T-helper 1 cell treated with Interleukin-12 subunit alpha and Interleukin-12 subunit beta and Interleukin-4 antibody, amounts not matched to agents 30 μg/mL and 1 μg/mL, for 36 hours (primary cell): ENCODE data around the gene ADI1.
"Not testable (repeated sequence)": the region's sequence is repeated elsewhere in the genome, so short reads cannot be mapped to it uniquely, and the experiment has no call there.

Experiments
- H3K27ac Mint-ChIP-seq: one replicate; pipeline ENCODE4 v1.8.0; 2021; ENCODE audit warnings: mild to moderate bottlenecking, mixed read lengths
- H3K27me3 Mint-ChIP-seq: one replicate; pipeline ENCODE4 v1.8.0; 2021; ENCODE audit warnings: low read depth, mixed read lengths
- H3K36me3 Mint-ChIP-seq: one replicate; pipeline ENCODE4 v1.8.0; 2021; ENCODE audit warnings: low read depth, mixed read lengths
- H3K4me1 Mint-ChIP-seq: one replicate; pipeline ENCODE4 v1.8.0; 2021; ENCODE audit warnings: low read depth, mixed read lengths
- H3K4me3 Mint-ChIP-seq: one replicate; pipeline ENCODE4 v1.8.0; 2021; ENCODE audit warnings: mild to moderate bottlenecking, moderate library complexity, mixed read lengths
- H3K9me3 Mint-ChIP-seq: one replicate; pipeline ENCODE4 v1.8.0; 2021; ENCODE audit warnings: mixed read lengths

Gene ADI1

GRCh38 chr2:3450385-3451010, 68.8 kb downstream of the ADI1 start:
- no peaks in the 10 kb centered on the region for H3K27me3 Mint-ChIP-seq
- no peaks in the 10 kb centered on the region for H3K4me1 Mint-ChIP-seq
- no peaks in the 10 kb centered on the region for H3K9me3 Mint-ChIP-seq
- no peak overlapping the region for H3K27ac Mint-ChIP-seq
- no peak overlapping the region for H3K4me3 Mint-ChIP-seq
- peaks cover 4% of the 10 kb centered on the region for H3K36me3 Mint-ChIP-seq

GRCh38 chr2:3449936-3450335, 69.4 kb downstream of the ADI1 start:
- H3K27me3 Mint-ChIP-seq: no peaks in the 10 kb centered on the region
- H3K36me3 Mint-ChIP-seq: peaks cover 4% of the 10 kb centered on the region
- H3K27ac Mint-ChIP-seq: no peak overlapping the region
- no peaks in the 10 kb centered on the region for H3K4me1 Mint-ChIP-seq
- no peak overlapping the region for H3K4me3 Mint-ChIP-seq
- no peaks in the 10 kb centered on the region for H3K9me3 Mint-ChIP-seq

GRCh38 chr2:3449086-3449485, 70.2 kb downstream of the ADI1 start:
- Mint-ChIP-seq H3K4me3 (no peak overlapping the region), H3K27me3 (no peaks in the 10 kb centered on the region), H3K9me3 (no peaks in the 10 kb centered on the region), H3K36me3 (peaks cover 4% of the 10 kb centered on the region), H3K27ac (no peak overlapping the region), H3K4me1 (no peaks in the 10 kb centered on the region)

- H3K27me3 Mint-ChIP-seq, H3K4me1 Mint-ChIP-seq, H3K36me3 Mint-ChIP-seq, H3K27ac Mint-ChIP-seq, H3K4me3 Mint-ChIP-seq, H3K9me3 Mint-ChIP-seq: not testable (repeated sequence)
Measured at GRCh38 chr2:3448441-3448911, 70.9 kb downstream of the ADI1 start.

- peaks cover 4% of the 10 kb centered on the region for H3K36me3 Mint-ChIP-seq
- H3K4me3 Mint-ChIP-seq: no peak overlapping the region
- no peak overlapping the region for H3K27ac Mint-ChIP-seq
- no peaks in the 10 kb centered on the region for H3K9me3 Mint-ChIP-seq
- H3K4me1 Mint-ChIP-seq: no peaks in the 10 kb centered on the region
- H3K27me3 Mint-ChIP-seq: no peaks in the 10 kb centered on the region
Measured at GRCh38 chr2:3447789-3448317, 71.5 kb downstream of the ADI1 start.
